Myocyte (in vitro differentiated cells): ENCODE data around the gene FGGY. TPM values are rescaled to one million over a fixed set of nuclear protein-coding genes. Genes with fewer than 3 reads are reported as not detected.

ENCODE experiments used
- DNase-seq: peaks from one replicate; pipeline ENCODE4 v3.0.0-alpha.2; 2012; ENCODE audit warnings: low read depth
- total RNA-seq: library from RNA; depleted of rRNA; stranded (reverse); fragments of >200 nt; gene quantifications from 2 replicates; pipeline ENCODE4 v1.2.3, GENCODE V29; 2014

Gene FGGY
- total RNA-seq, 1 donor from 2014 or later, result 21.0 TPM

- no peak for DNase-seq
Measured at GRCh38 chr1:59673573-59674450, 376.9 kb downstream of the FGGY start.

- DNase-seq, result no peak
Measured at GRCh38 chr1:59674595-59674994, 377.7 kb downstream of the FGGY start.

GRCh38 chr1:59675936-59676335 is 379.0 kb downstream of the FGGY start:
- no peak for DNase-seq

- DNase-seq, result peak; percentile 60
Measured at GRCh38 chr1:59678040-59678439, 381.1 kb downstream of the FGGY start.

GRCh38 chr1:59678493-59679228 is 381.8 kb downstream of the FGGY start:
- DNase-seq, result peak; percentile 99

GRCh38 chr1:59680044-59680443 is 383.1 kb downstream of the FGGY start:
- no peak for DNase-seq

GRCh38 chr1:59682396-59683080 is 385.6 kb downstream of the FGGY start:
- peak; percentile 88 for DNase-seq

- DNase-seq, result no peak
Measured at GRCh38 chr1:59683197-59683596, 386.3 kb downstream of the FGGY start.

- DNase-seq, result no peak
Measured at GRCh38 chr1:59684698-59685097, 387.8 kb downstream of the FGGY start.

GRCh38 chr1:59685101-59685500 is 388.2 kb downstream of the FGGY start:
- DNase-seq, result no peak

GRCh38 chr1:59685666-59686065 is 388.8 kb downstream of the FGGY start:
- DNase-seq, result peak; percentile 71

GRCh38 chr1:59686170-59686569 is 389.3 kb downstream of the FGGY start:
- DNase-seq, result peak; percentile 95

GRCh38 chr1:59686574-59686973 is 389.7 kb downstream of the FGGY start:
- no peak for DNase-seq

- peak; percentile 81 for DNase-seq
Measured at GRCh38 chr1:59687081-59687480, 390.2 kb downstream of the FGGY start.

- DNase-seq, result no peak
Measured at GRCh38 chr1:59688976-59689375, 392.1 kb downstream of the FGGY start.

GRCh38 chr1:59689730-59690129 is 392.8 kb downstream of the FGGY start:
- peak; percentile 76 for DNase-seq

- DNase-seq, result peak; percentile 44
Measured at GRCh38 chr1:59690171-59690930, 393.5 kb downstream of the FGGY start.

- peak; percentile 60 for DNase-seq
Measured at GRCh38 chr1:59691261-59691660, 394.4 kb downstream of the FGGY start.

- peak; percentile 56 for DNase-seq
Measured at GRCh38 chr1:59692591-59692990, 395.7 kb downstream of the FGGY start.

- no peak for DNase-seq
Measured at GRCh38 chr1:59693406-59693805, 396.5 kb downstream of the FGGY start.

GRCh38 chr1:59695252-59695651 is 398.4 kb downstream of the FGGY start:
- DNase-seq, result no peak
